ENCODE data around the gene PICALM. TPM values are rescaled to one million over a fixed set of nuclear protein-coding genes. Genes with fewer than 3 reads are reported as not detected.

PICALM gene
- total and polyA plus RNA-seq, 8 donors, result 23.3 to 90.9 (median 51.7) TPM

DNA sequence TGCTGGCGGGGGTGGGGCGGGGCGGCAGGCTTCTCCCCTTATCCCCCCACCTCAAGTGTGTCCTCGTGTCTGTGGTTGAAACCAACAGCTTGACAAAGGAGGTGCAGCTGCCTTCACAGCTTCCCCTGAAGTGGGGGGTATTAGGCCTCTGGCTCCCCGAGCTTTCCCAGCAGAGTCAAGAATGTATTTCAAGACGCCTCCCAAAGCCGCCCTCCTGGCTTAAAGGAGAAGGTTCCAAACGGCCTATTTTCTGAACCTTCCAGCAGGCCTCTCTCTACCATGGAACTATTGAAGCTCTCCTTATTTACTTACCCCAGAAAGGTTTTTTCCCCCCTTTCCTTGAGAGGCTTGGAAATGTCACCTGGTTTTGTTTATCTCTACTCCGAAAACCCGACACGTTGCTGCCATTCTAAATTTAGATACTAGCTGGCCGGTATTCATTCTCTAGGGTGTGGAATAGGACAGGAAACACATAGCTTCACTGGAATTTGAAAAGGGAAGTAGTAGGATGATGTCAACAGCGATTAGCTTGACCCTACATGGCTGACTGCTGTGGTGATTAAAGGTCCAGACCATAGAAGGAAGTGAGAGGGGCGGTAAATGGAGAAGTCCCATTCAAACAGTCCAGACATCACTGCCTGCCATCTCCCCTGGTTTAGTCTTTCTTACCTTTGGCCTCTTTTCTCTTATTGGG is 671 bp upstream of the PICALM start:
- FAIRE-seq, result peak; percentile 59
- WGBS, 2 donors, result 7 to 9% methylated on average over 14 of the region's 14 CpGs
- Histone ChIP-seq H3K27ac (peak overlapping the region; percentile 85 to 94 (median 88)), H3K36me3 (no peaks in the 10 kb centered on the region), H3K4me3 (peak overlapping the region in 3 of 4 donors; percentile 5 to 92 (median 84)), H3K4me1 (peaks cover 5 to 24% (median 19%) of the 10 kb centered on the region in 3 donors), H3K9me3 (no peaks in the 10 kb centered on the region), H3K27me3 (no peaks in the 10 kb centered on the region)
- TF ChIP-seq, protein P1, sequence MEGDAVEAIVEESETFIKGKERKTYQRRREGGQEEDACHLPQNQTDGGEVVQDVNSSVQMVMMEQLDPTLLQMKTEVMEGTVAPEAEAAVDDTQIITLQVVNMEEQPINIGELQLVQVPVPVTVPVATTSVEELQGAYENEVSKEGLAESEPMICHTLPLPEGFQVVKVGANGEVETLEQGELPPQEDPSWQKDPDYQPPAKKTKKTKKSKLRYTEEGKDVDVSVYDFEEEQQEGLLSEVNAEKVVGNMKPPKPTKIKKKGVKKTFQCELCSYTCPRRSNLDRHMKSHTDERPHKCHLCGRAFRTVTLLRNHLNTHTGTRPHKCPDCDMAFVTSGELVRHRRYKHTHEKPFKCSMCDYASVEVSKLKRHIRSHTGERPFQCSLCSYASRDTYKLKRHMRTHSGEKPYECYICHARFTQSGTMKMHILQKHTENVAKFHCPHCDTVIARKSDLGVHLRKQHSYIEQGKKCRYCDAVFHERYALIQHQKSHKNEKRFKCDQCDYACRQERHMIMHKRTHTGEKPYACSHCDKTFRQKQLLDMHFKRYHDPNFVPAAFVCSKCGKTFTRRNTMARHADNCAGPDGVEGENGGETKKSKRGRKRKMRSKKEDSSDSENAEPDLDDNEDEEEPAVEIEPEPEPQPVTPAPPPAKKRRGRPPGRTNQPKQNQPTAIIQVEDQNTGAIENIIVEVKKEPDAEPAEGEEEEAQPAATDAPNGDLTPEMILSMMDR (IDR thresholded peaks at IDR 0.05), result no peak
- intact Hi-C loops (cut with DNase I), result loop anchor here in 1 of 3 donors (10.0 kb wide), 1 partner anchor 95 kb away; no protein-coding TSS in a partner anchor
- DNase-seq, result peak in 1 of 6 donors; percentile 42
- peak; percentile 12 to 41 (median 24) for ATAC-seq

DNA sequence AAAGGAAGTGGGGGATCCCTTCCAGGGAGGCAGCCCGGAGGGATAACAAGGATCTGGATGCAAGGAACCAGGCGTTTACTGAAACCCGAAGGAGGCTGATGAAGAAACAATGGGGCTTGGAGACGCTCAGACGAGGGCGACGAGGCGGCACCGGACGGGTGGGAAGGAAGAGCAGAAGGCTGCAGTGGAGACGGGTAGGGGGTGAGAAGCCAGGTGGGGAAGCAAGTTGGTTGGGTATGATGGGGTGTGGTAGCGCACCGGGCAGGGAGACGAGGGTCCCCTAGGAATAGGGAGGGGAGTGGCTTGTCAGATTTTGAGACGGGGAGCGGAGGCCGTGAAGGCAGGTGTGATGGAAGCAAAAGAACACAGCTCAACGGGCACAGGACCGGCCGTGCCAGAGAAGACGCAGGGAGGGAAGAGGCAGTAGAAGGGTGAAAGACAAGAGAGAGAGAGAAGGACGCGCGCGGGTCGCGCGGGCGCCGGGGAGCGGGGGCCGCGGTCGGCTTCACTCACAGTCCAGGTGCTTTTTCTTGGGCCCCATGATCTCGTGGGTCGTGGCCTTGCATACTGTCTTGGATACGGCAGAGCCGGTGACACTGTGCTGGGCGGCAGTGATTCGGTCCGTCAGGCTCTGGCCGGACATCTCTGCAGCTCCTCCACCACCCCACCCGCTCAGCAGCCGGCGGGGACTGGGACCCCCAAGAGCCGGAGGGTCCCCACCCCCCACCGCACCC is 579 bp downstream of the PICALM start:
- peak in 4 of 6 donors; percentile 32 to 78 (median 58) for DNase-seq
- peak overlapping the region; percentile 85 to 94 (median 88) for H3K27ac ChIP-seq
- no peaks in the 10 kb centered on the region for H3K9me3 ChIP-seq
- H3K4me1 ChIP-seq, result peaks cover 10 to 36% (median 25%) of the 10 kb centered on the region in 3 donors
- no peak for FAIRE-seq
- intact Hi-C loops (cut with DNase I), result no loop called here
- H3K36me3 ChIP-seq, result no peaks in the 10 kb centered on the region
- H3K27me3 ChIP-seq, result no peaks in the 10 kb centered on the region
- peak; percentile 30 to 38 (median 34) for ATAC-seq
- TF ChIP-seq, protein P1 (IDR thresholded peaks at IDR 0.05), result no peak
- 0% methylated on average over 45 to 47 of the region's 47 CpGs for WGBS, 2 donors
- peak overlapping the region; percentile 84 to 95 (median 90) for H3K4me3 ChIP-seq

DNA sequence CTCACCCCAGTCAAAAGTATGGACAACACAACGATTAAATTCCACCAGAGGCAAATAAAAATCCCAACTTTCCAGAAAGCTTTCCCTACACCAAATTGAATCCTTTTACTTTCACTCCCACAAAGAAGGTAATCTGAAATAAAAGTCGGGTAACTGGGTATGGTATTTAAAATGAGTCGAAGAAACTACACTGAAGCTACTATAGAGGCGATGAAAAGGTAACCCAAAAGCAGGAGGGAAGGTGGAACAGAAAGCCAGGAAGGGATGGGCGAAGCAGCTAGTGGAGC is 1.1 kb downstream of the PICALM start:
- WGBS, 2 donors, result 0 to 1% methylated on average over 5 of the region's 5 CpGs
- Histone ChIP-seq H3K27ac (peak overlapping the region; percentile 85 to 94 (median 88)), H3K27me3 (no peaks in the 10 kb centered on the region), H3K36me3 (no peaks in the 10 kb centered on the region), H3K4me3 (peak overlapping the region; percentile 84 to 95 (median 90)), H3K4me1 (peaks cover 10 to 41% (median 30%) of the 10 kb centered on the region in 3 donors), H3K9me3 (no peaks in the 10 kb centered on the region)
- TF ChIP-seq, protein P1 (IDR thresholded peaks at IDR 0.05), result no peak
- ATAC-seq (no peak), DNase-seq (no peak), FAIRE-seq (no peak)
- intact Hi-C loops (cut with DNase I), result no loop called here

DNA sequence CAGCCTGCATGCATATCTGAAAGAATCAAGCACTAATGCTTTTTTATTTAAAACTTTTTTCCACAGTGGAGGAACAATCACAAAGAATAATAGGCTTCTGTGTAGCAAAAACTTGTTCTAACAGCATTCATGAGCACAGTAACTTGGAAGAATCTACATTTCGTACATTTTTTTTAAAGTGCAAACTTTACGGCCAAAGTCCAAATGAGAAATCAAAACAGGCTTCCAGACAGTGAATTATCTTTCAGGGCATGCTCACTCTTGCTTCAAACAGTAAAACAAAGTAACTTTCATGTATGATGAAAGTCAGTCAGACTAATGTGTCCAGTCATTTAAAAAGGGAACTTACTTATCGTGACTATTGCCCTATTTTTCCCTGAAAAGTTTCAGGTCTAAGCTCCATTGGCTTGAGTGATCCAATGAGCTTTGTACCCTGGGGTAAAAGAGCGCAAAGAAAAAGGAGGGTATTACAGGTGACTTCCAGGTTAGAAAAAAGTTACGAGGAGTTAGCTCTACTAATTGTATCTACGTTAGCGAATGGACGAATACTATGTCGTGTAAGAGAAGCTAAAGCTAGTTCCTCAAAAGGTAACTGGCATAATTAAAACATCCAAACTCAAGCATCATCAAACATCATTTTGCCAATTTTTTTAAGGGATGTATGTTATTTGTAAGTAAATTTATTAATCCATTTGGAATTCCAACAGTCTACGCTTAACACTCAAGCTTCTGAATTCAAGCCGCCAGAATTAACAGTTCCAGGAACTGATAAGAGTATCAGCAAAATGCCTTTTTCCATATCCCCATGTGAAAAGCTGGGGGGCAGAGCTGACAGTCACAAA is 1.7 kb downstream of the PICALM start:
- no peak for FAIRE-seq
- intact Hi-C loops (cut with DNase I), result no loop called here
- Histone ChIP-seq H3K27ac (peak overlapping the region in 3 of 4 donors; percentile 85 to 94 (median 89)), H3K36me3 (no peaks in the 10 kb centered on the region), H3K9me3 (no peaks in the 10 kb centered on the region), H3K4me3 (peak overlapping the region; percentile 84 to 95 (median 90)), H3K4me1 (peaks cover 10 to 47% (median 36%) of the 10 kb centered on the region in 3 donors), H3K27me3 (no peaks in the 10 kb centered on the region)
- TF ChIP-seq, protein P1 (IDR thresholded peaks at IDR 0.05), result no peak
- ATAC-seq, result no peak
- WGBS, 2 donors, result 0% methylated on average over 11 of the region's 11 CpGs
- DNase-seq, result no peak
